ENCODE data around the gene THBS4.

DNA sequence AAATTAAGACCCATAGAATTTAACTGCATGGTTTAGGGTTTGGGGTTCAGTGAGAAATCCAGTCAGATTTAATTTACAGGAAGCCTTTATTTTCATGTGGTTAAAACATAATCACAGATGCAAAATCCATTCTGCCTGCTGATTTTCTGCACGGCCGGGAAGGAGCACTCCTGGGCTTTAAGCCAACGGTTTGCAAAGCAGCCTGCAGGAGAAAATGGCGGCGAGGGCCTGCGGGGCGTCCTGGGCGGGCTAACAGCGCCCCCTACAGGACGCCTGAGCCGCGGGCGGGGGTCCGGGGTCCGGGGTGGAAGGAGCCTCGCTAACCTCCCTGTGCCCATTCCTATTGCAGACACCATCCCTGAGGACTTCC is 47.6 kb downstream of the THBS4 start:
- TF ChIP-seq CTCF (IDR thresholded peaks at IDR 0.05), result peak; percentile 48 to 64 (median 52)
- no peak for TF ChIP-seq POLR2A (IDR thresholded peaks at IDR 0.05)
- TF ChIP-seq POLR2AphosphoS5 (IDR thresholded peaks at IDR 0.05; ENCODE audit: insufficient read depth in 1 of 2, low read depth in 1 of 2), result no peak
